Activated gamma-delta T cell (primary cell): ENCODE results near the gene TUBA8.
"Not testable (repeated sequence)": the region's sequence is repeated elsewhere in the genome, so short reads cannot be mapped to it uniquely, and the experiment has no call there.

ENCODE experiments used
- DNase-seq: peaks from one replicate; lab custom pipeline; 2025; lab: John Stamatoyannopoulos, UW
- total RNA-seq, 2 donors: gene quantifications; one replicate each; lab custom pipeline; 2026; lab: John Stamatoyannopoulos, UW

The TUBA8 gene
- 0.52 to 0.82 reads per million in 2 donors for total RNA-seq

DNA sequence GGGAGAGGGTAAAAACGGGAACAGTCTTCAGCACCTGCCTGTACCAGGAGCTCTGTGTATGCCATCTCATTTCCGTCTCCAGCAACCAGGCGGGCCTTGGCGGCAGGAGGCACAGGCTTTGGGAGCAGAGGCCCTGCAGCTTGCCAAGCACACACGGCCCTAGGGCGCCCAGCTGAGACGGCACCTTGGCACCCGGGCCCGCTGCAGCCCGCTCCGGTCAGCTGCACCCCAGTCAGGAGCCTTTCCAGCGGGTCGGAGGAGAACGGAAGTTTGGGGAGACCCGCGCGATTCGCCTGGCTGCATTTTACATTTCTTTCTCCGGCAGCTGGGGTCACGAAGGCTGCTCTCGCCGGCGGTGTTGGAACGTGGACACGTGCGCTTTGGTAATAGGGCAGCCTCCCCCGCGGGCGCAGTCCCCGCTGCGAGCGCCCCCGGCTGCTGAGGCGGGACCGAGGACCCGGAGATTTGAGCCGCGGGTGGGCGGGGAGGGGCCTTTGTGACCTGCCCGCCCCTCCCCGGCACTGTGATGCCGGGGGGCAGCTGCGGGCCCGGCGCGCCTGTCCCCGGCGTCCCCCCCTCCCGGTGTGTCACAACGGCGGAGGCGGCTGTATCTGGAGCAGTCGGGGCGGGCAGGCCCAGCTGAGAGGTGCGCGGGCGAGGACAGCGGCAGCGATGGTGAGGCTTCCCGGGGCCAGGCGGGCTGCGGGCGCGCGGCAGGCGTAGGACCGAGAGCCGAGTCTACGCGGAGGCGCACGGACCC is at the start of gene TUBA8:
Gene TUBA8 (plus strand): TSS at position 616 of the 760 bp plus-strand sequence. CDS start 57 bp downstream, at position 673.
- no peak for DNase-seq

- DNase-seq, result no peak
Measured at GRCh38 chr22:18062421-18062820, 48.2 kb upstream of the TUBA8 start.

- no peak for DNase-seq
Measured at GRCh38 chr22:18063306-18063705, 47.3 kb upstream of the TUBA8 start.

DNA sequence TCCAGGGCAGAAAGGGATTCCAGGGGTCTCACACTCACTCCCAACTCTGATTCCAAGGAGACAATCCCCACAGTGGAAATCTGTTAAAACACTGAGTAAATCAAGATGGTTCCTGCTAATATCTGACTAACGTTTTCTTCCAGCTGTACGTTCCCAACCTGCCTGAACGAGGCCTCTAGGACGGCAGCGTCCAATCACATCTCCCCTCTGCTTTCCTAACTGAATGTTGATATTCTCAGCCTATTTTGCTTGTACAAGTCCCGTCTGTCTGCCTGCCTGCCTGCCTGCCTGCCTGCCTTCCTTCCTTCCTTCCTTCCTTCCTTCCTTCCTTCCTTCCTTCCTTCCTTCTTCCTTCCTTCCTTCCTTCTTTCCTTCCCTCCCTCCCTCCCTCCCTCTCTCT is 46.9 kb upstream of the TUBA8 start:
- DNase-seq, result not testable (repeated sequence)

DNA sequence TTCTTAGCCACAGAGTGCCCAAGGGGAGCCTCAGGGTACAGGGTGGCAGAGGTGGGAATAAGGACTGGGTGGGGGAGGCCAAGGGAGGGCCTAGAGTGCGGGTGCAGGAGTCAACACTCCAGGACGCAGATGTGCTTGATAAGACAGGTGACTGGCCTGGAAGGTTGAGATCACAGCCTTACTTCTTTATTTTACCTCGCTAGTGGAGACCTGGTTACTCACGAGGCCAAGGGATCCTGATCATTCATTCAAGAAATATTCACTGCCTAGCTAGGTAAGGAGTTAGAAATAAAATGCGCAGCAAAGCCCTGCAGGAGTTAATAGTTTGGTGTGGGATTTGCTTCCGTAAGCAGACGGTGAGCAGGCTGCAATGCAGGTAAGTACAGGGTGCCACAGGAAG is 46.0 kb upstream of the TUBA8 start:
- DNase-seq, result no peak

DNA sequence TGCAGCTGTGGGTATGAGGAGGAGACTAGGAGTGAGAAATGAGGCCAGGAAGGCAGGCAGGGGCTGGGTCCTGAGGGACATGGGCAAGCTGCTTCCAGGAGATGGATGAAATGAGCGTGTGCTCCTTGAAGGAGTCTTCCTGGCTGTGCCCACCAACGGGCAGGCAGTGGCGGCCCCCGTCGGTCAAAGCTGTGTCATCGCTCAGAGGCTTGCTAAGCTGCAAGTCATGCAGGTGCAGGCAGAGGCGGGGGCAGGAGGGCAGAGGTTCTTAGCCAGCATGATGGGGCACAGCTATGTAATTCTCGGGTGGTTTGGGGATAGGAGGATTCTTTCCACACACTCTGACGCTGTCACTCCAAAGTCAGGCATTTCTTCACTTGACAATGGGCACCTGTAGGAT is 45.4 kb upstream of the TUBA8 start:
- no peak for DNase-seq

DNA sequence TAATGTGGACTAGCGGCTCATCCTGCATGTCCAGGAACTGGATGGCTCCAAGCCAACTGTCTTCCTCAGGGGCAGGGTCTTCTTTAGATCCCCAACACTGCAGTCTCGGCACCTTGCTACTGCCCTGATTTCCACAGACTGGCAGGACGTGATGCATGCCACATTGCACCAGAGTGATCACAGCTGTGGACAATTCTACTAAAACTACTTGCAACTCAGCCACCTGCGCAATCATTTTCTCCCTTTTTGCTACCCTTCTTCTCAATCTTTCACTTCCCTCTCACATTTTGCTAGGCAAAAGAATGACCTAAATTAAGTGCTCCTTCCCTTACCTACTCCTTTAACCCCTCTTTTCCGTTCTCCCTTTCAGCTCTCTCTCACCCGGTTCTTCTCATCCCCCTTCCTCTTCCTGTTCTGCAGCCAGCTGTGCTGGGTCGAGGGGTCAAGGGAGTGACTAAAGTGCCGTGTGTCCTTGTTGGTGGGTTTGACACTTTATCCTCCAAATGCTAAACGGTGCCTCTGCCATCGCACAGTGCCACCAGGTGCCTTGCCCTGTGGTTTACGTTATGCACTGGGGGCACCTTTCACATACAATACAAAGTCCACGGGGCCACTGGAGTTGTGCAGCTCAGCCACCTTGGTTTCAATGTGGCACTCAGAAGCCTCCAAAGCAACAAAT is 44.3 kb upstream of the TUBA8 start:
- no peak for DNase-seq

- no peak for DNase-seq
Measured at GRCh38 chr22:18067121-18067520, 43.5 kb upstream of the TUBA8 start.

GRCh38 chr22:18067548-18068341 is 42.9 kb upstream of the TUBA8 start:
- DNase-seq, result no peak

DNA sequence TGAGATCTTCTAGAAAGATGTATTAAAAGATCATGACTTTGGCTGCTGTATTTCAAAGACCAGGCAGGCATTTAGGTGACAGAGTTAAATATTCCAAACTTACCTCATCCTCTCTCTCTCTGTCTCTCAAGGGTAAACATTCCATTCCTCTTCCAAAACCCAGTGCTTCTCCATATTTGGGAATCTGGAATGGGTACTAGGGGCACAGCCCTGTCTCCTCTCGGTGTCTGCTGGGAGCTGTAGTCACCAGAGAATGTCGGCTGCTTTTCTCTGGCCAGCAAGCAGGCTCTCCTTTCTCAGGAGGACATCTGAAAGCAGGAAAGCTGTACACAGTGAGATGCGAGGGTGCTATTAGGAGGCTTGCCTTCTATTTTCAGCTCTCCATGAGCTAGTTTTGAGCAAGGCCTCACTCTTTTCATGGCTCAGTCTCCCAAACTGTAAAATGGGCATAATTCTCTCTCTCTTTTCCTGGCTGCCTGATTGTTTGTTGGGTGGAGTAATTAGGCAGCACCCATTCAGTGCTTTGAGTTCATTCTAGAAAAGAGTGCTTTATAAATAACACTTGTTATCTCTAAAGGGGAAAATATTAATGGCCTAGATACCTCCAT is 42.1 kb upstream of the TUBA8 start:
- DNase-seq, result no peak

- no peak for DNase-seq
Measured at GRCh38 chr22:18069041-18069440, 41.6 kb upstream of the TUBA8 start.

DNA sequence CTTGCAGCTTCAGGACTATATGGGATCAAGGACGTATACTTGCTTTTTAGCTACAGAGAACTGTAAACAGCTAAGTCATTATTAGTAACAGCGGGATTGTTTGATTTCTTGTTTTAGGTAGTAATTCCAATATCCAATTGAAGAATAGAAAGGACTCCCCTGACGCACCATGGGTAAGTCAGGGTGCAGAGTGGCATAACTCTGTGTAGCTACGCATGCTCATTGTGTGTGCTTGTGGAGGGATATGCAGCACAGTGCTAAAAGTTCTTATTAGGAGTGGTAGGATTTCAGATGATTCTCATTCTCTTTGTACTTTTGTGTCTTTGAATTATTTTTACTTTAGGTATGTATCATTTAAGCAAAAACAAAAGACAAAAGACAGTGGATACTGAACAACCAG is 40.6 kb upstream of the TUBA8 start:
- no peak for DNase-seq

GRCh38 chr22:18070556-18071306 is 39.9 kb upstream of the TUBA8 start:
- no peak for DNase-seq

- not testable (repeated sequence) for DNase-seq
Measured at GRCh38 chr22:18071307-18071967, 39.2 kb upstream of the TUBA8 start.

DNA sequence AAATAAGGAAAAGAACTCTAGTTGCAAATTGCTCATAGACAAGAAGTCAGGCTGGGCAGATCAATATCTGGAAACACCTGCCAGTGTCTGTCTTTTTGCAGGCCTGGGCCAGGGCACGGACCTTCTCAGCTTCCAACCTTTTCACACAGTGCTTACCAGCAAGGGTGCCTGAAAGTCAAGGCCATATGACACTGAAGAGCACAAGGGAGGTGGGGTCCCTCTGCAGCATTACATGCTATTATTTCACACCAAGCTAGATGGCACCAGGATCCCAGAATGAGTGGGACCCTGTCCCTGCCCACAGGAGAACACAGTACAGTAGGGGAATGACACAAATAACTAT is 38.7 kb upstream of the TUBA8 start:
- no peak for DNase-seq

- no peak for DNase-seq
Measured at GRCh38 chr22:18073467-18073866, 37.1 kb upstream of the TUBA8 start.

DNA sequence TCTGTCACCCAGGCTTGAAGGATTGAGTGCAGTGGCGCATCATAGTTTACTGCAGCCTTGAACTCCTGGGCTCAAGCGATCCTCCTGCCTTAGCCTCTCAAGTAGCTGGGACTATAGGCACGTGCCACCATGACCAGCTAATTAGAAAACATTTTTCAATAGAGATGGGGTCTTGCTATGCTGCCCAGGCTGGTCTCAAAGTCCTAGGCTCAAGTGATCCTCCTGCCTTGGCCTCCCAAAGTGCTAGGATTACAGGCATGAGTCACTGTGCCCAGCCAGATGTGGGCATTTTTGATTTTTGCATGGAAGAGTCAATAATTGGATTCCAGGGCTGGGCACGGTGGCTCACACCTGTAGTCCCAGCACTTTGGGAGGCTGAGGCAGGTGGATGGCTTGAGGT is 36.7 kb upstream of the TUBA8 start:
- DNase-seq, result not testable (repeated sequence)

DNA sequence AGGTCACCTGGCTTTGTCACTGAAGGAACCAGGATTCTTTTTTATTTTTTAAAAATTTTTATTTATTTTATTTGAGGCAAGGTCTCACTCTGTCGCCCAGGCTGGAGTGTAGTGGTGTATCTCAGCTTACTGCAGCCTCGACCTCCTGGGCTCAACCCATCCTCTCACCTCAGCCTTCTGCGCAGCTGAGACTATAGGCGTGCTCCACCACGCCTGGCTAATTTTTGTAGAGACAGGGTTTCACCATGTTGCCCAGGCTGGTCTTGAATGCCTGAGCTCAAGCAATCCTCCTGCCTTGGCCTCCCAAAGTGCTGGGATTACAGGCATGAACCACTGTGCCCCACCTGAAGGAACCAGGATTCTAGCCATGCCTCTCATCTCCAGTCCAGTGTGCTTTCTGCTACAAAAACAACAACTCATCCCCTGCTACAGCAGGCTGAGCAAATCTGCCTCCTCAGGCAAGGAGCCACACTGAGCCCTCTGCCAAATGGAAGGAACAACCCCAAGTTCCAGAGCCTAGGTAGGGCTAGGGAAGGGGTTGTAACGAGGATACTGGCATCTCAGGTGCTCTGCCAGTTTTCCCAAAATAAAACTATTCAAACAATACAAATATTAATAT is 35.4 kb upstream of the TUBA8 start:
- no peak for DNase-seq

DNA sequence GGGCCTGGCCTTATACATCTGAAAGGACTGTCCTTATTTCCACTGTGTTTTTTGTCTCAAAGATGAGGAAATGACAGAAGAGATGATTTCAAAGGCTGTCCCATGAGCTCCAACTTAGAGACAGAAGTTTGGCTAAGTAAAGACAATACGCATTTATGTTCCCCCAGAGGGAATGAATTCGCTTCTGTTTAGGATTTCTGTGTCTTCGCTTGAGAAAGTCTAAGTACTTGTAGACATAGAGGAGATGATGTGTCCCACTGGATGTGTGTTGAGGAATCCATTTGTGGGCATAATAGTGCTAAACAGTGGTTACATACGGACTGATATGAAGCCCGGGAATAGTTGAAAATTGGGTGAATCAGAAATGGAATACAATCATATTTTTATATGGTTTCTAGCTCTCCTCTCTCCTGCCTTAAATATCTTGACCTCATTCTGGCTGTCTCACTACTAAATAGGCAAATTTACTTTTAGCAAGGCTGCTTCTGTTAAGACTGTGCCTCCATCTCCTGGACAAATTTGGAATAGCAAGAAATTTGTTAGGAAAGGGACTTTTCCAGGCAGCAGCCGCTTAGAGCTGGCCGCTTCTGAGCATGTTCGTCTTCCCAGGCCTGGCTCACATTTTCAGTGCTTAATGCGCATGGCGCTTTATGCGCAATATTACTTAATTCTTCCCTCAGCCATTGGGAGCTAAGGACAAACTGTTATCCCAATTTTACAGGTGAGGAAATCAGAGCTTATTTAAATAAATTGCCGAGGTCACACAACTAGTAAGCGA is 34.7 kb upstream of the TUBA8 start:
- DNase-seq, result no peak
